Inflammatory macrophage treated with lipopolysaccharide for 1 hour (primary cell): Measurements from ENCODE around the gene RMI1.
"Not testable (repeated sequence)": the region's sequence is repeated elsewhere in the genome, so short reads cannot be mapped to it uniquely, and the experiment has no call there.

ENCODE experiments used
- DNase-seq, 2 donors: peaks; one replicate each; pipeline ENCODE4 v3.0.0-alpha.2; 2020 to 2022

The RMI1 gene

DNA sequence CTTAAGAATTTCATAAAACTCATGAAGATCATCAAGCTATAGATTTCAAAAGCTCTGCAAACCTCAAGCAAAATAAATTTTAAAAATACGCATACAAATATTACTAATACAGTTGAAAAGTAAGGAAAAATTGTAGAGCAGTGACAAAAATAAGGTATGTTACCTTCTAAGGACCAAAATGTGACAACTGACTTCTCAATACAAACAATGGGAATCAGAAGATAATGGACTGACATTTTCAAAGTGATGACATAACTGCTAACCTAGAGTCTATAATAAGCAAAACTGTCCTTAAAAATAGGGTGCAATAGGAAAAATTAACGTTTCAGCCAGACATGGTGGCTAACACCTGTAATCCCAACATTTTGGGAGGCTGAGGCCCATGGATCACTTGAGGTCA lies 27.1 kb downstream of the RMI1 start:
- no peak for DNase-seq

DNA sequence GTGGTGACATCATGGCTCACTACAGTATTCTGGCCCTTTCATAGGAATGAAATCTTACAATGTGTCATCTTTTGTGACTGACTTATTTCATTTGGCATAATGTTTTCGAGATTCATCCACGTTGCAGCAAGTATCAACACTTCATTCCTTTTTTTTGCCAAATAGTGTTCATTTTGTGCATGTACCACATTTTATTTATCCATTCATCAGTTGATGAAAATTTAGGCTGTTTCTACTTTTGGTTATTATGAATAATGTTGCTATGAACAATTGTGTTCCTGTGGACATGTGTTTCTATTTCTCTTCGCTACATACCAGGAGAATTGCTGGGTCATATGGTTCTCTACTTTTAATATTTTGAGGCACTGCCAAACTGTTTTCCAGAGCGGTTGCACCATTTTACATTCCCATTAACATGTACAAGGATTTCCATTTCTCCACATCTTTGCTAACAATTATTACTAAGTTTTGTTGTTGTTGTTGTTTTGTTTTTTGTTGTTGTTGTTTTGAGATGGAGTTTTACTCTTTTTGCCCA lies 43.5 kb downstream of the RMI1 start:
- DNase-seq = no peak

DNA sequence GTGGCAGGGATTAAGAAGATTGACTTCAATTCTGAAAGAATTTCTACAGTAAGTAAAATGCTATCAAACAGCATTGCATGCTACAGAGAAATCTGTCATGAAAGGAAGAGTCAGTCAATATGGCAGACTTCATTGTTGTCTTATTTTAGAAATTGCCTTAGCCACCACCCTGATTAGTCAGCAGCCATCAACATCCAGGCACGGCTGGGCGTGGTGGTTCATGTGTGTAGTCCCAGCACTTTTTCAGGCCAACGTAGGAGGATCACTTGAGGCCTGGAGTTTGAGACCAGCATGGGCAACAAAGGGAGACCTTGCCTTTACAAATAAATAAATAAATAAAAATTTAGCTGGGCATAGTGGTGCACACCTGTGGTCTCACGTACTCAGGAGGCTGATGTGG lies 46.6 kb downstream of the RMI1 start:
- no peak for DNase-seq

DNA sequence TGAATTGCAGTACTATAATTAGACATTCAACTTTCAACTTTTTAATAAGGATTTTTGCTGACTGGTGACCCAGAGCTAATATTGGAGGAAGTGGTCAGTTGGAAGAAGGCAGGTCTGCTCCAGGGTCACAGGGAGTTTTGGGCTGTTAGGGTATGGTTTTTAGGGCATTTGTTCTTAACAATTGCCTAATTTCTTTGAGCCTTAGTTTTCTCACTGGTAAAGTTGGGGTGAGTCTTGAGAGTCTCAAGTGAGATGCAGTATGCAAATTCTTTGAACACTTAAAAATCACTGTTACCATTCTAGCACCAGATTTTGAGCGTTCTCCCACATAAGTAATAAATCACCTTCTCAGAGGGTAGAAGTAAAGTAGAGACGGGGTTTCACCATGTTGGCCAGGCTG lies 50.9 kb downstream of the RMI1 start:
- no peak for DNase-seq

DNA sequence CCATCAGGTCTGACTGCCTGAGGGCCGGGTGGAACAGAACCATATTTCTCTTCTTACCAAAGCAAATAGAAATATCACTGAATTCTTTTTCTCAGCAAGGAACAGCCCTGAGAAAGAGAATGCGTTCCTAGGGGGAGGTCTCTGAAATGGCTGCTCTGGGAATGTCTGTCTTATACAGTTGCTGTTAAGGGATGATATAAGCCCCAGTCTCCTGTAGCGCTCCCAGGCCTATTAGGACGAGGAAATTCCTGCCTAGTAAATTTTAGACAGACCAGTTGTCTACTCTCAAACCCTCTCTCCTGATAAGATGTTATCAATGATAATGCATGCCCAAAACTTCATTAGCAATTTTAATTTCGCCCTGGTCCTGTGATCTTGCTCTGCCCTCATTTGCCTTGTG lies 61.3 kb downstream of the RMI1 start:
- DNase-seq = not testable (repeated sequence)

DNA sequence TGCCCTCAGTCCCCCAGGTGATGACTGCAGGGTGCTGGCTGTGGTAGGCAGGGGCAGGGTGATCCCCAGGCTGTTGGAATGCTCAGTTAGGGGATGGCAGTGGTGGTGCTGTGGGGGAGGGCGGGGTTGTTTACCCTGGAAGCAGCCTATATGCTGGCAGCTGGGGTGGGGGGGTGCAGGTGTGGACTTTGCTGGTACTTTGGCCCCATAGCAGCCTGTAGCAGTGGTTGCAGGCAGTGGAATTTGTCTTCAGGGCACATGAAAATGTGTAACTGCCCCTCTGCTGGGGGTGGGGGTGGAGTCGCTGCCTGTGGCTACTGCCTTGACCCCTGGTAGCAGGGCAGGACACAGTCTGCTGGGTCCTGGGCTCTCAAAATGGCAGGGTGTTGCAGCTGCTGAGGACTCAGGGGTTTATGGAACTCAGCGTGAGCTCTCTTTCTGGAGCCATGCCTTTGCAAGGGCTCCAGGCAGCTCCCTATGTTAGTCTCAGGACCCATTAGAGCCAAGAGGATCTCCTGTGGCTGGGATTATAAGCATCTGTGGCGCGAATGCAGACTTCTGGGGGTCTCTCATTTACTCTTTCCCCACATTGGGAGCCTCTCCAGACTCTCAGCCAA lies 65.0 kb downstream of the RMI1 start:
- DNase-seq = no peak
